Measurements from ENCODE around the gene CNIH1.

DNA sequence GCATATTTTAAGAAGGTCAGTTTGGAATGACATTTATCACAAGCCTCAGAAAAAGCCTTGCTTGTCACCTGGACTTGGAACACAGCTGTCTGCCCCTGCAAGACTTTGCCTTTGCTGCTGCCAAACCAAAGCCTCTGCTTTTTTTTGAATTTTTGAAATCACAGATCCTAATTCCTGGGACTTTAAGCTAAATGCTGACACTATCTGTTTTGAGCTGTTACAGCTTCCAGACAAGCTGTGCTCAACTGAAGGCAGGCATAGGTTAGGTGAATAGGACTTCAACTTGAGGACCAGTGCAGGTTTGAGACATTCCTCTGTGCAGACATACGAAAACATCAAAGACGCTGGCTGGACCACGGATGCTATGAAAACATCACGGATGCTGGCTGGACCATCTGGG is 55.6 kb downstream of the CNIH1 start:
- TF ChIP-seq POLR2A (IDR thresholded peaks at IDR 0.05), result no peak
- TF ChIP-seq, protein P1, sequence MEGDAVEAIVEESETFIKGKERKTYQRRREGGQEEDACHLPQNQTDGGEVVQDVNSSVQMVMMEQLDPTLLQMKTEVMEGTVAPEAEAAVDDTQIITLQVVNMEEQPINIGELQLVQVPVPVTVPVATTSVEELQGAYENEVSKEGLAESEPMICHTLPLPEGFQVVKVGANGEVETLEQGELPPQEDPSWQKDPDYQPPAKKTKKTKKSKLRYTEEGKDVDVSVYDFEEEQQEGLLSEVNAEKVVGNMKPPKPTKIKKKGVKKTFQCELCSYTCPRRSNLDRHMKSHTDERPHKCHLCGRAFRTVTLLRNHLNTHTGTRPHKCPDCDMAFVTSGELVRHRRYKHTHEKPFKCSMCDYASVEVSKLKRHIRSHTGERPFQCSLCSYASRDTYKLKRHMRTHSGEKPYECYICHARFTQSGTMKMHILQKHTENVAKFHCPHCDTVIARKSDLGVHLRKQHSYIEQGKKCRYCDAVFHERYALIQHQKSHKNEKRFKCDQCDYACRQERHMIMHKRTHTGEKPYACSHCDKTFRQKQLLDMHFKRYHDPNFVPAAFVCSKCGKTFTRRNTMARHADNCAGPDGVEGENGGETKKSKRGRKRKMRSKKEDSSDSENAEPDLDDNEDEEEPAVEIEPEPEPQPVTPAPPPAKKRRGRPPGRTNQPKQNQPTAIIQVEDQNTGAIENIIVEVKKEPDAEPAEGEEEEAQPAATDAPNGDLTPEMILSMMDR (IDR thresholded peaks at IDR 0.05), result no peak
